ENCODE data around the gene TIMM21.

The TIMM21 gene

GRCh38 chr18:74172697-74173433 is 24.5 kb downstream of the TIMM21 start:
- H3K27ac Mint-ChIP-seq, result no peak overlapping the region
- H3K36me3 Mint-ChIP-seq (ENCODE audit: low read depth), result no peaks in the 10 kb centered on the region
- TF ChIP-seq CTCF (IDR thresholded peaks at IDR 0.05), result no peak
- no peak overlapping the region for H3K4me3 Mint-ChIP-seq
- DNase-seq, result no peak
- peaks cover 21% of the 10 kb centered on the region for H3K27me3 Mint-ChIP-seq (ENCODE audit: low read depth, poor library complexity)
- no peaks in the 10 kb centered on the region for H3K4me1 Mint-ChIP-seq
- H3K9me3 Mint-ChIP-seq, result no peaks in the 10 kb centered on the region

GRCh38 chr18:74173434-74173750 is 25.1 kb downstream of the TIMM21 start:
- DNase-seq, result no peak
- H3K27me3 Mint-ChIP-seq (ENCODE audit: low read depth, poor library complexity), result peaks cover 21% of the 10 kb centered on the region
- H3K4me3 Mint-ChIP-seq, result no peak overlapping the region
- H3K36me3 Mint-ChIP-seq (ENCODE audit: low read depth), result no peaks in the 10 kb centered on the region
- no peaks in the 10 kb centered on the region for H3K4me1 Mint-ChIP-seq
- H3K27ac Mint-ChIP-seq, result no peak overlapping the region
- TF ChIP-seq CTCF (IDR thresholded peaks at IDR 0.05), result no peak
- no peaks in the 10 kb centered on the region for H3K9me3 Mint-ChIP-seq

GRCh38 chr18:74175658-74176057 is 27.3 kb downstream of the TIMM21 start:
- Mint-ChIP-seq H3K4me3 (no peak overlapping the region), H3K27ac (no peak overlapping the region), H3K9me3 (peaks cover 10% of the 10 kb centered on the region), H3K27me3 (ENCODE audit: low read depth, poor library complexity) (peaks cover 17% of the 10 kb centered on the region), H3K4me1 (no peaks in the 10 kb centered on the region), H3K36me3 (ENCODE audit: low read depth) (no peaks in the 10 kb centered on the region)
- no peak for DNase-seq
- TF ChIP-seq CTCF (IDR thresholded peaks at IDR 0.05), result no peak

GRCh38 chr18:74178884-74179283 is 30.6 kb downstream of the TIMM21 start:
- Mint-ChIP-seq H3K36me3 (ENCODE audit: low read depth) (no peaks in the 10 kb centered on the region), H3K27me3 (ENCODE audit: low read depth, poor library complexity) (peaks cover 11% of the 10 kb centered on the region), H3K4me1 (peaks cover 9% of the 10 kb centered on the region), H3K4me3 (no peak overlapping the region), H3K9me3 (peaks cover 23% of the 10 kb centered on the region), H3K27ac (no peak overlapping the region)
- DNase-seq, result no peak
- no peak for TF ChIP-seq CTCF (IDR thresholded peaks at IDR 0.05)

- Mint-ChIP-seq H3K27me3 (ENCODE audit: low read depth, poor library complexity) (peaks cover 11% of the 10 kb centered on the region), H3K9me3 (peaks cover 23% of the 10 kb centered on the region), H3K4me3 (no peak overlapping the region), H3K4me1 (peaks cover 11% of the 10 kb centered on the region), H3K27ac (no peak overlapping the region), H3K36me3 (ENCODE audit: low read depth) (no peaks in the 10 kb centered on the region)
- no peak for DNase-seq
- TF ChIP-seq CTCF (IDR thresholded peaks at IDR 0.05), result no peak
Measured at GRCh38 chr18:74179623-74180199, 31.4 kb downstream of the TIMM21 start.

- H3K27me3 Mint-ChIP-seq (ENCODE audit: low read depth, poor library complexity), result peaks cover 13% of the 10 kb centered on the region
- no peak for TF ChIP-seq CTCF (IDR thresholded peaks at IDR 0.05)
- H3K4me3 Mint-ChIP-seq, result no peak overlapping the region
- H3K9me3 Mint-ChIP-seq, result peaks cover 23% of the 10 kb centered on the region
- DNase-seq, result no peak
- no peaks in the 10 kb centered on the region for H3K36me3 Mint-ChIP-seq (ENCODE audit: low read depth)
- H3K27ac Mint-ChIP-seq, result no peak overlapping the region
- peaks cover 11% of the 10 kb centered on the region for H3K4me1 Mint-ChIP-seq
Measured at GRCh38 chr18:74182335-74182734, 34.0 kb downstream of the TIMM21 start.
